ENCODE measurements around the gene CORIN.
"Not testable (repeated sequence)": the region's sequence is repeated elsewhere in the genome, so short reads cannot be mapped to it uniquely, and the experiment has no call there.

CORIN gene

DNA sequence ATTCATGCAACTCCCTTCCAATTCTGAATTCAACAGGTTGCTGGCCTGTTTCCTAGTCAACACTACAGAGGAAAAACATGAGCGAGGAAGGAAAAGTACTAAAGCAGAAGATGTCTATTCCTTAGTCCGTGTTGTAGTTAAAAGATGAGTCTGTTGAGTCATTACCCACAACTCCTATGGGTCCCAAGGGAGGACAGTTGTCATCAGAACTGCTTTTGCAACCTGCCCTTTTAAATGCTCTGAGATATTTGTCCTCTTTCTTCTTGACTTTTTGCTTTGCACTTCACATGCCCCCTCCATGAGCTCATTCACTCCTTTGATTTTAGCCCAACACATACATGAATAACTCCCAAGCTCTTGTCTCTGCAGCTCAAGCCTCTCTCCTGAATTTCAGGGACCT, 119.2 kb downstream of the CORIN start:
- FAIRE-seq = no peak

DNA sequence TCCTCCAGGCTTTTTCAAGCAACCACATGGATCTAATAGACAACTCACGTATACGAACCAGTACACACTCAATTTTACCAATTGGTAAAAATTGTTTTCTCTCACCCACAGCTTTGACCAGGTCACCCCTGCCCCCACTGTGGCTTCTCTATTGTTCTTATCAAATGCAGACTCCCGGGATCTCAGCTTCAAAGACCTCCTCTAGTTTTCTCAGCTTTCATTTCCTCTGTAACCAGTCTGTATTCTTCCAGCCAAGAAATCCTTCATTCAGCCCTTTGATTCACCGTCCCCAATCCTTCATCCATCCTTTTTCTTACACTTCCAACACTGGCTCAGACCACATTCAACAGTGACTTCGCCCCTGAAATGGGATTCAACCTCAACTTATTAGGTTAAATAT, 120.7 kb downstream of the CORIN start:
- no peak for FAIRE-seq

GRCh38 chr4:47715716-47716416, 122.0 kb downstream of the CORIN start:
- no peak for FAIRE-seq

GRCh38 chr4:47714269-47714668, 123.6 kb downstream of the CORIN start:
- FAIRE-seq = no peak

DNA sequence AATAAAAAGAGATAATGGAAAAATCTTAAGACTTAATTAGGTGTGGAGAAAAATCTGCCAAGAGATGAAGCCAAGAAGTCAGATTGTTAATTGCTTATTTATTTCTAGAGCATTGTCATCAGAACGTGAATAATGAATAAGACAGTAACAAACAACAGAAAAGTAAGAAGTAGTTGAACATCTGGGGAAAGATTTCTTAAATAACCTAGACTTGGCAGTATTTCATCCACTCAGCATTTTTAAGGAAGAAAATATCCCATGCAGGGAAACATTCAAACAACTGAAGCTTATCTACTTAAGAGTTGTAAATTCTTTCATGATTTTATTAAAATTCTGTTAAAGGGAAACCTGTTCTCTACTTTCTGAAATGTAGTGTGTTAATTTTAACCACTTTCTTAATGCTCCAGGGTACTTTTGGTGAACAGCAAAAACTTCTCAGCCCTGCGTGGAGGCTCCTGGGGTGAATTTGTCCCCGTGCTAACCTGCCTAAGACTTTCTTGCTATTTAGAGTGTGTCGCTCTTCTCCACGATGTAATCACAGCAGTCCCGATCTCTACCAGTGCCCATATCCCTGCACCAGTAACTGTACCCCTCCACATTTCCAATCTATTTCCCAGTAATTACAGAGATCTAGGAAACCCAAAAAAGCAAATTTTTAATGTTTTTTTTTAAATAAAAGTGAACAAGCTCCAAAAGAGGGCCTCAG, 124.6 kb downstream of the CORIN start:
- peak; percentile 92 for FAIRE-seq

- no peak for FAIRE-seq
These were observed 126.2 kb downstream of the CORIN start for GRCh38 chr4:47711646-47712045.

GRCh38 chr4:47711183-47711582, 126.7 kb downstream of the CORIN start:
- no peak for FAIRE-seq

DNA sequence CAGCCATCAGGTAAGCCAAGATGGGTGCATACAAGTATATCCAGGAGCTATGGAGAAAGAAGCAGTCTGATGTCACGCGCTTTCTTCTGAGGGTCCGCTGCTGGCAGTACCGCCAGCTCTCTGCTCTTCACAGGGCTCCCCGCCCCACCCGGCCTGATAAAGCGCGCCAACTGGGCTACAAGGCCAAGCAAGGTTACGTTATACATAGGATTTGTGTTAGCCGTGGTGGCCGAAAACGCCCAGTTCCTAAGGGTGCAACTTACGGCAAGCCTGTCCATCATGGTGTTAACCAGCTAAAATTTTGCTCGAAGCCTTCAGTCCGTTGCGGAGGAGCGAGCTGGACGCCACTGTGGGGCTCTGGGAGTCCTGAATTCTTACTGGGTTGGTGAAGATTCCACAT, 131.5 kb downstream of the CORIN start:
- not testable (repeated sequence) for FAIRE-seq

DNA sequence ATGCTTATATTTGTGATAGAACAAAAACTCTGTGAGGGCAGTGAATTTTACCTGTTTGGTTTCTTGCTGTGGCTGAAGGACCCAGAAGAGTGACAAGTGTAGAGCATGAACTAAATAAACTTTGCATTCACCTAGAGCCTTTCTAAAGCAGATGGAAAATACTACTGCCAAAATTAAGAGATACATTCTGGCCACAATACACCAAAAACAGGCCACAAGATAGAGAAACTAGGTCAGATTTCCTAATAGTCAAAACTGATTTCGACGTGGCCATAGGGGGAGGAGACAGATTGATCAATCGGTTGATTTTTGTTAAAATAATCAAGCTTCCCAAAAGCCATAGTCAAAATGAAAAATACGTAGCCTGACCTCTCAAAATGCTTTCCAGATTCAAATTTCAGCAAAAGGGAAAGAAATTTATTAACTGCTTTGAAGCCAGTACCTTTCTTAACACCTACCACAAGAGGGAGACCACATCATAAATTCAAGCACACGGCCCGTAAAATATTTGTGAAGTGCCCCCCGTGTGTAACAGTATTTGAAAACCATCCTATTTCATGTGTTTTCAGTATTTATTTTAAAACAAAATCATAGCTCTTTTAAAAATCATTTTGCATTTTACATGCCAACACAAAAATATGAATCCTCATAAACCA, 132.4 kb downstream of the CORIN start:
- FAIRE-seq = no peak

- no peak for FAIRE-seq
These were observed 133.1 kb downstream of the CORIN start for GRCh38 chr4:47704693-47705325.

- no peak for FAIRE-seq
These were observed 133.9 kb downstream of the CORIN start for GRCh38 chr4:47703956-47704355.

GRCh38 chr4:47703008-47703407, 134.9 kb downstream of the CORIN start:
- FAIRE-seq = no peak

DNA sequence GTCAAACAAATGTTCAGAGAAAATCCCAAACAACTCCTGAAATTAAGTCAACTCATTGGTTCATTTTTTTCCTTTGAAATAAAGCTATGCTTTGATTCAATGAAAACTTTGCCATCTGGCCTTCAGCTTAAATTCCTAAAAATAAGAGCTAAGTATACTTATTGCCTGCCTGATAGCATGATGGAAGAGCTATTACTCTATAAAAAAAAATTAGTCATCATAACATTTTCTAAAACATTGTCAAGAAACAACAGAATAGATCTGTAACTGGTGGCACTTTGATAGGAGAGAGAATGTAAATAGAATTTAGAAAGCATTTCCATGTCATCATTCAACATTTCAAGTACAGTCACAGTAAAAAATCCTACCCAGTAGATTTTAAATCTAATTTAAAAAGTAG, 136.6 kb downstream of the CORIN start:
- FAIRE-seq = peak; percentile 8

DNA sequence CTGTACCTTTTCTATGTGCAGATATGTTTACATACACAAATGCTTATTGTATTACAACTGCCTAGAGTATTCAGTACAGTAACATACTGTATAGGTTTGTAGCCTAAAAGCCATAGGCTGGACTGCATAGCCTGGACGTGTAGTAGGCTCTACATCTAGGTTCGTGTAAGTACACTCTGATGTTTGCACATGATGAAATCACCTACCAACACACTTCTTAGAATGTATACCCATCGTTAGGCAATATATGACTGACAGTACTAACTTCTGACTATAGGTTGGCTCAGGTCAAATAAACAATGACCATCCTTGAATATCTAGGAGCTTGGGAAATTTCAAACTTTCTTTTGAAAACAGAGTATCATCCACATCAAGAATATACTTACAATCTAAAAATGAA, 139.0 kb downstream of the CORIN start:
- FAIRE-seq = no peak

GRCh38 chr4:47696823-47697222, 141.0 kb downstream of the CORIN start:
- no peak for FAIRE-seq

- FAIRE-seq = no peak
These were observed 142.6 kb downstream of the CORIN start for GRCh38 chr4:47695260-47695659.

- no peak for FAIRE-seq
These were observed 143.5 kb downstream of the CORIN start for GRCh38 chr4:47694322-47694721.

GRCh38 chr4:47692691-47693090, 145.2 kb downstream of the CORIN start:
- FAIRE-seq = no peak

- peak; percentile 87 for FAIRE-seq
These were observed 146.0 kb downstream of the CORIN start for GRCh38 chr4:47691757-47692383.

DNA sequence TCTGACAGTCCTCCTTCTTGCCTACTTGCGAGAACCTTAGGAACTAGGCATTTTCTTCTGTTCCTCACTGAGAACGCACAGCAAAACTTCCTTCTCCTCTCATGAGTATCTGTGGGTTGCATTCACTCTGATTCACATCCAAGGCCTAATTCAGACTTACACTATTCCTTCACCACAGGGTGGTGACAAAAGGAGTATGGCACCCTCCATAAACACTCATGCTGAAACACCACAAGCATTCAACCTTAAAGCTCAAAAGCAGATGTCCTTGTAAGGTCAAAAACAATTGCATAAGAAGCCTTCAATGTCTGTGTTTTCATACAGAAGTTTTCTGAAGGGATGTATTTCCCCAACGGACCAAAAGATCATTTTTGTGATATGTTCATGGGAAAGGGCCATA, 147.3 kb downstream of the CORIN start:
- no peak for FAIRE-seq

- FAIRE-seq = no peak
These were observed 151.5 kb downstream of the CORIN start for GRCh38 chr4:47686294-47686872.

DNA sequence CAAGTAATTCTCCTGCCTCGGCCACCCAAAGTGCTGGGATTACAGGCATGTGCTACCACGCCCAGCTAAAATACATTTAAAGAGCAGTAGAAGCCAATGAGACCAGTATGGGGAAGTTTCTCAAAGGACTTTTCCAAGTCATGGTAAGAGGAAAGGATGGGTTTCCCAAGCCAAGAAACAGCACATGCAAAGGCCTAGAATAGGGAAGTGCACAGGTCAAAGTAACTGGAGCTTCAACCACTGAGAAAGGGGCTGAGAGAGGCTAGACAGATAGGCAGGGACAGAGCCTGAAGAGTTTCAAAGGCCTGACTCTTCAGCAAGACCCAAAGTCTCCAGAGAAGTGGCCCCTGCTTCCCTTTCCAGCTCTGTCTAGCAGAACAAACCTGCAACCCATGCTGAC, 162.1 kb downstream of the CORIN start:
- FAIRE-seq = no peak

DNA sequence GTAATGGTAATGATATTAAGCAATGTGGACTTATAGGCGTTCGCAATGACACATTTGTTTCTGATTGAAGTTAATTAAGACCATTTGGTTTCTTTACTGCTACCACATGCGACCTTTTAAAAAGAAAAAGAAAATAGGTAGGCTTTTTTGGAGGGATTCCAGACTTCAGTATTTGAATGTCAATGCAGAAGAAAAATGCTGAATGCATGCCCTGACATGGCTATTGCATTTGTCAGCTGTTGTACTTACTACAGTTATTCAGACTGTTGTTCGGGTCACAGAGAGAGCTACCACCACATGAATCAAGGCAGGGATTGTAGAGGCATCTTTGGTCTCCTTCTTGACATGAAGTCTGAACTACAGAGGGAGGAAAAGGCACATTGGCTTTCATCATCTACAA, 163.7 kb downstream of the CORIN start:
- FAIRE-seq = no peak
